GM10847 (cell line): ENCODE data around the gene TP53I11.

Experiments
- POLR2A ChIP-seq: IDR thresholded peaks from 2 replicates; pipeline ENCODE4 v1.6.1; 2011; ENCODE audit not compliant: insufficient read length; ENCODE audit errors: extremely low read depth

TP53I11 gene

GRCh38 chr11:44952500-44953260 lies 2.0 kb upstream of the TP53I11 start:
- no peak for TF ChIP-seq POLR2A

GRCh38 chr11:44952082-44952481 lies 1.4 kb upstream of the TP53I11 start:
- no peak for TF ChIP-seq POLR2A

DNA sequence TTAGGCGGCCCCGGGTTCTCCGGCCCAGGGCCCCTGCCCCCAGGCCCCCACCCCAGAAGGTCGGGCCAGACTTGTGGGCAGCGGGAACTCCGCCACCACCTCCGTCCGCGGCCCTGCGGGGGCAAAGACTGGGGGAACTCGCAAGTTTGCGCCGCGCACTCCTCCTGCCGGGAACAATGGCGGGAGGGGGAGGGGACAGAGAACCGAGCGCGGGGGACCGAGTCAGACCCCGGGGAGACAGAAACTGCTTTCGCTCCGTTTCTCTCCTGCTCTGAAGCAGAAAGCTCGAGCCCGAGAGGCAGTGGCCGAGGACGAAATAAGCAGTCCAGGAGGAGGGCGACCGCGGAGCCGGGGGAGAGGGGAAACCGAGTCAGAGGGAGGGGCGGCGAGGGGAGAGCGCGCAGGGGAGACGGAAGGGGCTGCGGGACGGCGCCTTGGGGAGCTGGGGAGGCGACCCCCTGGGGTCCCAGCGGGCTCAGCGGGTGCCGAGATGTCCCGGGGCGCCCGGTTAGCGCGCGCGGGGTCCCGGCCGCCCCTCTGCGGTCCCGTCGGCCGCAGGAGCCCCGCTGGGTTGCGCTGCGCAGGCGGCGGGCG lies 555 bp downstream of the TP53I11 start:
- no peak for TF ChIP-seq POLR2A

DNA sequence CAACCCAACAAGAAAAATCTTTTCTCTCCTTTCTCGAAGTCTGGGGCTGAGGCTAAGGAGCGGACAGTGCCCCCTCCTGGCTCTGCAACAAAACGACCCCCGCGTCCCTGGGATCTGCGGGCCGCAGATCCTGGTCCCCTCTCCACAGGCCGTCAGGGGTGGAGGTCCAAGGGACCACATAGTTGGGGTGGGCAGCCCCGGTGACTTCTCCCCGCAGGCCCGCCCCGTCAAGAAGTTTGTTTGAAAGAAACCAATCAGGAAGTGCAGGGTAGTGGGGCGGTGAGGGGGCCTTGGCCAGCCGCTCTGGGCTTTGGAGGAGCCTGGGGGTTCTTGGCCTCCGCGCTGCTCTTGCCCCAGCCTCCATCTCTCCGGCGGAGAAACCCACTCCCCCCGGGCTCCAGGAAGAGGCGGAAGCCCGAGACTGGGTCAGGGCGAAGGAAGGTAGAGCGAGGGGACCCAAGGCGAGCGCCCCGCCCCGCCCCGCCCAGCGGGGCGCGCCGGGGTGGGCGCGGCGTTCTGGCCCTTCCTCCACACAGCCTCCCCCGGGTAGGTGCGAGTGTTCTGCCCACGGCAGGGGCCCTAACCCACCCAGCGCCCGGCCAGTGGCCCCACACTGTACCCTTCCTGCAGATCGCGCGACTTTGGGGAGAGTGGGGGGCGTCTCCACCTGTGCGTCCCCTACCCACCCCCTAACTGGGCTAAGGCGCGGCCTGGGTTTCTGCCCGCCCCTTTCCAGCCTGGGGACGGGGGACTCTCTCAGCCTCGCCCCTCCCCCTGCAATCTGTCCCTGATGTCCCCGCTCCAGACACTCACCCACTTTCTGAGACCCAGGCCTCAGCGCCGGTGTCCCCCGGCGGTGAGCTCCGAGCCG lies 1.3 kb downstream of the TP53I11 start:
- TF ChIP-seq POLR2A: no peak

GRCh38 chr11:44948155-44948554 lies 2.5 kb downstream of the TP53I11 start:
- no peak for TF ChIP-seq POLR2A

GRCh38 chr11:44947114-44947513 lies 3.6 kb downstream of the TP53I11 start:
- TF ChIP-seq POLR2A: no peak

DNA sequence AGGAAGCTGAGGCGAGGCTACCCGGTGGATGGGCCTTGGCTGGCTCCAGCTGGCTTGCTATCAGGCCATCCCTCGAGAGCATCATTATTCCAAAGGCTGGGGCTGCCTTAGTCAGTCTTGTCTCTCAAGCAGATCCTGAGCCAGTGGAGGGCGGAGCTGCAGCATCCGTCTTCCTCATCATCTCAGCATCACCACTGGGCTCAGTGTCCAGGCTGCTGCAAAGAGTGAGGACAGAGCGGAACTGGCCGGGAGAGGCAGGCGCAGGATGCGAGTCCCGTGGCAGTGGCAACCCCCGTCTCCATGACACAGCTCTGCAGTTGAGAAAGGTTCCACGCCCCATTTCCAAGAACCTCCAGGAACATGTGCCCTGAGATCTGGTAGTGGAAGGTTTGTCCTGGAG lies 4.4 kb downstream of the TP53I11 start:
- no peak for TF ChIP-seq POLR2A

GRCh38 chr11:44945666-44946065 lies 5.0 kb downstream of the TP53I11 start:
- no peak for TF ChIP-seq POLR2A

DNA sequence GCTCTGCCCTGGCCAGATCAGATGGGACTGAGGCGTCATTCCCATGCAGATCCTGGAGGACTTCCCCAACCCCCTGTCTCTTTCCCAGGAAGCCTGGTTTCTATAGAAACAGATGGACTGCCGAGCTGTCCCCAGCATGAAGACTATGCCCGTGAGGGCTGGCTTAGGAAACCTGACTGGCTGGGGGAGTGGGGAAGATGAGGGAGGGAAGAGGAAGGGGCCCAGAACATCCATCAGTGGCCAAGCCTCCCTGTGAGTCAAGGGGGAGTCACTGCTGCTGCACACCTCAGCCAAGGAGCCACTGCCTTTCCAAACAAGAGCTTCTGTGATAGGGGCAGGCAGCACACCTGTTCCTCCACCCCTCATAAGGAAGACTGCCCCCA lies 5.8 kb downstream of the TP53I11 start:
- TF ChIP-seq POLR2A: no peak

DNA sequence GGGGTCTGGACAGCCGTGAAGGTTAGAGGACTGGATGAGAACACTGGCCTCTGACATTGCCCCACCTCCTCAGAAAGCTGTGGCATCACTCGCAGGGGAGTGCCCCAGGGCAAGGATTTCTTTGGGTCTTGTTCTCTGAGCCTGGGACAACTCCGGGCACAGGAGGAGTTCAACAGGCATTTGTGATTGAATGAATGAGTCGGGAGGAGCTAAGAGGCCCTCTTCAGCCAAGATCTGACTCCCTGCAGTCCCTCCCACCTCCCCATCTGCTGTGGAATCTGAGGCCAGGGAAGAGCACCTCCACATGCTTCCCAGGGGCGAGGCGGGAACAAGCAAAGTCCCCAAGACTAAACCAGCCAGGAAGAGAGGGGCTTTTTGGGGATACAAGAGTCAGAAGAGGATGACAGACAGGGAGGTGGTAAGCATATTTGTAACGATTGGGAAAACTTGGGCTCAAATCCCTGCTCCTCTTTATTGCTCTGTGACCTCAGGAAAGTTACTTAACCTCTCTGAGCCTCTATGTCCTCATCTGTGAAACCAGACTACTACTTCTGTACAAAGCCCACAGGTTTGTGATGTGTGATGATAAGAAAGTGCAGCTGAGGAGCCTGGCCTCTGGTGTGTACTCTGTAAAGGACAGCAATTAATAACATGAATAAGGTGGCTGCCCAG lies 6.4 kb downstream of the TP53I11 start:
- no peak for TF ChIP-seq POLR2A

- TF ChIP-seq POLR2A: no peak
These were observed 7.0 kb downstream of the TP53I11 start for GRCh38 chr11:44943696-44944095.

GRCh38 chr11:44943118-44943517 lies 7.6 kb downstream of the TP53I11 start:
- no peak for TF ChIP-seq POLR2A

GRCh38 chr11:44942029-44942955 lies 8.4 kb downstream of the TP53I11 start:
- TF ChIP-seq POLR2A: no peak

- no peak for TF ChIP-seq POLR2A
These were observed 9.2 kb downstream of the TP53I11 start for GRCh38 chr11:44941259-44942021.
